ENCODE data around the gene CARMIL1. TPM values are rescaled to one million over a fixed set of nuclear protein-coding genes. Genes with fewer than 3 reads are reported as not detected.

Gene CARMIL1
- total RNA-seq, 4 donors from 2014 or later = 14.9 to 23.5 (median 20.3) TPM

GRCh38 chr6:25570578-25570977, 291.4 kb downstream of the CARMIL1 start:
- no peak overlapping the region for H3K4me3 ChIP-seq (ENCODE audit: low read depth, poor library complexity, severe bottlenecking)
- 88 to 94% methylated on average over 2 of the region's 2 CpGs for WGBS, 2 donors
- intact Hi-C loops (cut with DNase I; ENCODE audit: low total_unique reads) = no loop called here
- TF ChIP-seq CTCF (IDR thresholded peaks at IDR 0.05) = no peak
- no peak for TF ChIP-seq POLR2A (IDR thresholded peaks at IDR 0.05)
- DNase-seq (ENCODE audit: low spot score in 2 of 2) = no peak

- TF ChIP-seq POLR2A (IDR thresholded peaks at IDR 0.05) = no peak
- no peak for TF ChIP-seq CTCF (IDR thresholded peaks at IDR 0.05)
- 72 to 92% methylated on average over 2 of the region's 2 CpGs for WGBS, 2 donors
- DNase-seq (ENCODE audit: low spot score in 2 of 2) = peak in 1 of 2 donors; percentile 21
- H3K4me3 ChIP-seq (ENCODE audit: low read depth, poor library complexity, severe bottlenecking) = no peak overlapping the region
- intact Hi-C loops (cut with DNase I; ENCODE audit: low total_unique reads) = no loop called here
Measured at GRCh38 chr6:25576919-25577318, 297.7 kb downstream of the CARMIL1 start.

GRCh38 chr6:25578538-25578937, 299.4 kb downstream of the CARMIL1 start:
- H3K4me3 ChIP-seq (ENCODE audit: low read depth, poor library complexity, severe bottlenecking) = no peak overlapping the region
- no peak for DNase-seq (ENCODE audit: low spot score in 2 of 2)
- intact Hi-C loops (cut with DNase I; ENCODE audit: low total_unique reads) = no loop called here
- TF ChIP-seq CTCF (IDR thresholded peaks at IDR 0.05) (no peak), POLR2A (IDR thresholded peaks at IDR 0.05) (no peak)

- intact Hi-C loops (cut with DNase I; ENCODE audit: low total_unique reads) = no loop called here
- DNase-seq (ENCODE audit: low spot score in 2 of 2) = no peak
- TF ChIP-seq CTCF (IDR thresholded peaks at IDR 0.05) = no peak
- no peak for TF ChIP-seq POLR2A (IDR thresholded peaks at IDR 0.05)
- H3K4me3 ChIP-seq (ENCODE audit: low read depth, poor library complexity, severe bottlenecking) = no peak overlapping the region
- WGBS, 2 donors = 82 to 84% methylated on average over 2 of the region's 2 CpGs
Measured at GRCh38 chr6:25579391-25579883, 300.3 kb downstream of the CARMIL1 start.

GRCh38 chr6:25579902-25580495, 300.8 kb downstream of the CARMIL1 start:
- TF ChIP-seq POLR2A (IDR thresholded peaks at IDR 0.05) (no peak), CTCF (IDR thresholded peaks at IDR 0.05) (no peak)
- WGBS, 2 donors = 78 to 79% methylated on average over 4 of the region's 4 CpGs
- H3K4me3 ChIP-seq (ENCODE audit: low read depth, poor library complexity, severe bottlenecking) = no peak overlapping the region
- no peak for DNase-seq (ENCODE audit: low spot score in 2 of 2)
- intact Hi-C loops (cut with DNase I; ENCODE audit: low total_unique reads) = no loop called here

GRCh38 chr6:25582101-25582500, 302.9 kb downstream of the CARMIL1 start:
- 89 to 93% methylated on average over 4 of the region's 4 CpGs for WGBS, 2 donors

More at GRCh38 chr6:25582101-25582500, 302.9 kb downstream of the CARMIL1 start:
- DNase-seq (ENCODE audit: low spot score in 2 of 2) = no peak
- no peak for TF ChIP-seq POLR2A (IDR thresholded peaks at IDR 0.05)
- TF ChIP-seq CTCF (IDR thresholded peaks at IDR 0.05) = no peak
- intact Hi-C loops (cut with DNase I; ENCODE audit: low total_unique reads) = no loop called here
- H3K4me3 ChIP-seq (ENCODE audit: low read depth, poor library complexity, severe bottlenecking) = no peak overlapping the region
